HG02571 (cell line): ENCODE data around the gene GNAT2.

Experiments used
- ATAC-seq: cut with Tn5 transposase; IDR thresholded peaks from one replicate; pipeline ENCODE4 v1.9.1; 2021; ENCODE audit warnings: mild to moderate bottlenecking, moderate library complexity; ENCODE audit not compliant: unreplicated experiment

GNAT2 gene

DNA sequence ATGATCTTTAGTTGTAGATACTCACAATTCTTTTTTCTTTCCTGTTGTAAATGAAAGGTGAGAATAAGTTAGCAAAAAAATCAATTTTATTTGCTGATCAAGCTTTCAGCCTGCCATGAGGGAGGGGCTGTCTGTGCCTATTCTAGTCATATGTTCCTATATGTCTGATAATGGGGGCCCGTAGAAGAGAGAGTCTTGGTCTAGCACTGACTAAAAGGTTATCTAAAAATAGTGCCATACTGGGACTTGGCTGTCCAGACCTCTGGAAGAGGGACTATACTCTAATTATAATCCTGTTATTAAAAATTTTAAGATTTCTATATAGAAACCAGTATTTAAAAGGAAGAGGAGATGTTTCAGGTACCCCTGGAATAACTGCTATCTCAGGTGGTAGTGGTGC lies 52.4 kb downstream of the GNAT2 start:
- ATAC-seq = no peak

DNA sequence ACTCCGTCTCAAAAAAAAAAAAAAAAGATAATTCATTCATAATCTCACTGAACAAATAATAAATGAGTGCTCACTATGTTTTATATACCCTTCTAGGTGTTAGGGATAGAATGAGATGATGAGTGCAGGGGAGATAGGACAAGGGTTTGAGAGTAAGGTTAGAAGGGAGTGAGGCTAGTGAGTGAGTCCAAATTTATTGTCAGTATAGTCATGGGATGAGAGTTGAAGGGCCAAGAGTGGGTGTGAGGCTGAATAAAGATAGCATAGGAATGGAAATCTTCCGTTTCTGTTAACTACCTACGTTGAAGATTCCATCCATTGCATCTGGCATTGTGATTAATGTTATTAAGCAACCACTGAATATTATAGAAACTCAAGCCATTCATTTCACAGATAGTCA lies 54.2 kb downstream of the GNAT2 start:
- ATAC-seq = no peak

DNA sequence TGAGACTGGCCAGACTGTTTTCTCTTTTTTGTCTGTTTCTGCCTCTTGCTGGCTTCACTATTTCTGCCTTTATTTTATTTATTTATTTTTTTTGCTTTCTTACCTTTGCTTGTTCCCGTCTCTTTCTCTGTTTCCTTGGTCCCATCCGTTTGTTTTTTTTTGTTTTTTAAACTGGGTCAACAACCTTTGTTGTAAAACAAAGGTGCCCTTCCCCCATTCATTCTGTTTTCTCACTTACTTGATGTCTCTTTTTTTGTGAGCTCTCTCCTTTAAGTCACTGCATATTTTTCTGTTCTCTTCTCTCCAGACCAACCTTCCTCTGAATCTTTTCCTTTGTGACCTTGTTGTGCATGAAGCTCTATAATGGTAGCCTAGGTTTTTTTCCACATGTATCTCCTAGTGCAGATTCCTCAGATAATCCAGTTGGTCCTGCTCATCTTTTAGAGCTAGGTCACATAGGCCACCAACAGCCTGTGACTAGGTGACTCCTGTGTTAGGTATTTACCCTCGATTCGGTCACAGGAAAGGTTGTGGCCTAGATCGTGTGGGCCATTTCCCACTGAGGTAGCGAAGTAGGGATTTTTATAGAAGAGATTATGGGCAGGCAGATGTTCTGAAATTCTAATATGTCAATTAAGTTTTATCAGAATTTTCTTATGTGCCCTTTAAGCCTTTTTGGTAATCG lies 55.1 kb downstream of the GNAT2 start:
- no peak for ATAC-seq

DNA sequence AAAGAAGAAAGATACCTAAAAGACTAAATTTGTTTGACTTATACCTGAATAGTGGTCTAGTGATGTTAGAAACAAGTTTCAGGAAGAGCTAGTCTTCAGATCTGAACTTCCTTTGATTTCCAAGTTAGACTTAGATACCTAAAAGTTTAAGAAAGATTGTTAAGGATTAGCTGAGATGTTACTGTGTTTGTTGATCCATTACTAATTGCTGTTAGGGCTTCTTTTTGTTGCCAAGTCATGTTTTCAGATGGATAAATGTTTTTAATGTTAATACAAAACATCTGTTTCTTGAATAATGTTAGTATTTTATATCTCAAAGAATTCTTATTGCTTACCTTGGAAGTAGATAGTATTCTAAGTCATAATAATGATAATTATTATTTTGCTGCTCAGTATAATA lies 59.4 kb downstream of the GNAT2 start:
- no peak for ATAC-seq

DNA sequence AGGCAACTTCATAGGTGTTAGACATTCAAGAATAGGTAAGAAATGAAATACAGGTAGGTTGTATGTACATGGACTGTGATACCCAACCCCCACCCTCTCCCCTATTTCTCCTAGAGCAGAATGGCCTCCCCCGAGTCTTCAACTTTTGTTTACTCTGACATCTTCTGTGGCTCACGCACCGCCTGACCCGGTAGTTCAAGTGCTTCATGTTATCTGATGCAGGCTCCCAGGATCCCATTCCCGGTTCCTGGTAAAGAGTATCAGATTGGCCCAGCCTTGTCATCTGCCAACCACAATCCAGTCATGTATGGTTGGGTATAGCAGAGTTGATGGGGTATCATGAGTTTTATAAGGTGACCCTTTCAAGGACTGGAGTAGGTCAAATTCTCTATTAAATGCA lies 61.9 kb downstream of the GNAT2 start:
- ATAC-seq = no peak

DNA sequence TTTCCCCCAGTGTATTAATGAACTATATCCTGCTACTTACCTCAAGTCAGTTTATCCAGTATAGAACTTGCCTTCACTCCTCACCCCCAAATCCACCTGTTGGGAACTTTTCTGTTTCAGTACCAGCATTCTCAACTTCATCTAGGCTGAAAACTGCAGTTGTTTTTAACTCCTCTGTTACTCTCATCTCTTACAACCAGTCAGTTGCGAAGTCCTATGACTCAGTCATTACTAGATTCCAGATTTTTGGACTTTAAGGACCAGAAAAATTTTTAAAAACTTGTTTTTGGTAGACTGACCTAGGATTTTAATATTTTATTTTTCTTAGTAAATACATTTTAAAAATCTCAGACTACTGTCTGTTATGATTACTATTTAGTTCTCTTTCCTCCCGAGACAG lies 62.9 kb downstream of the GNAT2 start:
- no peak for ATAC-seq
